PC-3 (cell line): ENCODE measurements around the gene SLC12A5. TPM values are rescaled to one million over a fixed set of nuclear protein-coding genes. Genes with fewer than 3 reads are reported as not detected.

ENCODE experiments used
- ATAC-seq: fragments of 200-7000 bp; cut with Tn5 transposase; 2 replicates; pipeline ENCODE4 v1.9.1; 2020; ENCODE audit warnings: mild to moderate bottlenecking, moderate library complexity
- BruUV-seq: library from RNA; stranded (reverse); fragments of 400-500 nt; replicated peaks from 2 replicates; lab custom pipeline; 2021; lab: Mats Ljungman, UMichigan
- CTCF ChIA-PET: fragments of 300-600 bp; sonication (Branson Sonifier 250); formaldehyde crosslinking; loops from one replicate; lab custom pipeline; 2022; ENCODE audit warnings: antibody characterized with exemption; lab: Charles Lee
- POLR2A ChIA-PET: fragments of 300-600 bp; sonication (Branson Sonifier 250); formaldehyde crosslinking; loops from one replicate; lab custom pipeline; 2022; ENCODE audit warnings: antibody characterized with exemption; ENCODE audit not compliant: unreplicated experiment; lab: Charles Lee
- DNase-seq: peaks from one replicate; pipeline ENCODE4 v3.0.0-alpha.2; 2015
- H2AFZ ChIP-seq: fragments of 300-600 bp; sonication (generic); 2 replicates; pipeline ENCODE4 v1.6.0; 2016; ENCODE audit warnings: antibody characterized with exemption, low read length
- H3F3A ChIP-seq: fragments of 300-600 bp; sonication (generic); one replicate; pipeline ENCODE4 v1.6.0; 2017; ENCODE audit warnings: antibody characterized with exemption, low read length, control low read depth, mild to moderate bottlenecking; ENCODE audit not compliant: unreplicated experiment
- H3K27ac ChIP-seq: fragments of 300-600 bp; sonication (generic); 2 replicates; pipeline ENCODE4 v1.5.1; 2016; ENCODE audit warnings: mild to moderate bottlenecking, low read length
- H3K27me3 ChIP-seq: fragments of 300-600 bp; sonication (generic); 2 replicates; pipeline ENCODE4 v1.6.1; 2016; ENCODE audit warnings: low read length, mixed read lengths
- H3K36me3 ChIP-seq: fragments of 300-600 bp; sonication (generic); 2 replicates; pipeline ENCODE4 v1.6.1; 2016; ENCODE audit warnings: low read depth, mixed run types, low read length, mixed read lengths
- H3K4me1 ChIP-seq: fragments of 300-600 bp; sonication (generic); 2 replicates; pipeline ENCODE4 v1.5.1; 2016; ENCODE audit warnings: low read length; ENCODE audit not compliant: insufficient read depth
- H3K4me2 ChIP-seq: fragments of 300-600 bp; sonication (generic); 2 replicates; pipeline ENCODE4 v1.6.0; 2016; ENCODE audit warnings: low read length
- H3K4me3 ChIP-seq: fragments of 300-600 bp; sonication (generic); 2 replicates; pipeline ENCODE4 v1.5.1; 2016; ENCODE audit warnings: mild to moderate bottlenecking, low read length, mixed read lengths
- H3K79me2 ChIP-seq: fragments of 300-600 bp; sonication (generic); 2 replicates; pipeline ENCODE4 v1.6.1; 2017; ENCODE audit warnings: low read length, mixed read lengths
- H3K9ac ChIP-seq: fragments of 300-600 bp; sonication (generic); 2 replicates; pipeline ENCODE4 v1.6.0; 2016; ENCODE audit warnings: mild to moderate bottlenecking, low read length
- H3K9me2 ChIP-seq: fragments of 300-600 bp; sonication (generic); replicated peaks from 2 replicates; pipeline ENCODE4 v1.6.1; 2016; ENCODE audit warnings: mixed run types, low read length, mixed read lengths
- H3K9me3 ChIP-seq: fragments of 300-600 bp; sonication (generic); 2 replicates; pipeline ENCODE4 v1.6.1; 2016; ENCODE audit warnings: low read length, mixed read lengths
- H4K20me1 ChIP-seq: fragments of 300-600 bp; sonication (generic); 2 replicates; pipeline ENCODE4 v1.6.1; 2016; ENCODE audit warnings: low read length, mixed read lengths
- CTCF ChIP-seq: fragments of 300-600 bp; sonication (generic); conservative IDR thresholded peaks from 2 replicates; pipeline ENCODE4 v1.5.1; 2017; ENCODE audit warnings: antibody characterized with exemption, low read depth, mild to moderate bottlenecking, low read length
- EZH2 ChIP-seq: fragments of 300-600 bp; sonication (generic); IDR thresholded peaks from one replicate; pipeline ENCODE4 v1.6.1; 2017; ENCODE audit warnings: antibody characterized with exemption, mild to moderate bottlenecking, low read length; ENCODE audit not compliant: unreplicated experiment
- EZH2phosphoT487 ChIP-seq: fragments of 300-600 bp; sonication (generic); IDR thresholded peaks from 2 replicates; pipeline ENCODE4 v1.6.1; 2018; ENCODE audit warnings: mild to moderate bottlenecking, antibody characterized with exemption, low read length, borderline replicate concordance
- intact Hi-C: fragments of 100-400 bp; cut with micrococcal nuclease; formaldehyde crosslinking; loops from 2 replicates; pipeline ENCODE4 v1.9.0; 2023
- total RNA-seq: library from RNA; depleted of rRNA; stranded (reverse); fragments of >200 nt; gene quantifications from 2 replicates; pipeline ENCODE4 v1.2.3, GENCODE V29; 2014

SLC12A5 gene
- total RNA-seq, 1 experiment from 2014 or later: 2.4 TPM

- no peak overlapping the region for H3K4me3 ChIP-seq
- BruUV-seq: no TSS peak
- H3K4me1 ChIP-seq: no peaks in the 10 kb centered on the region
- no peak overlapping the region for H3K4me2 ChIP-seq
- peaks cover 41% of the 10 kb centered on the region for H3K36me3 ChIP-seq
- no peaks in the 10 kb centered on the region for H3K9me3 ChIP-seq
- H3K79me2 ChIP-seq: 0 out of 2 replicates have a peak, but pooled peaks cover 6% of the 10 kb centered on the region
- no peak overlapping the region for H2AFZ ChIP-seq
- intact Hi-C loops: no loop called here
- ChIA-PET CTCF (no interaction called here), POLR2A (no interaction called here)
- no peak for TF ChIP-seq EZH2
- TF ChIP-seq CTCF: no peak
- TF ChIP-seq EZH2phosphoT487: no peak
- DNase-seq: no peak
- no peaks in the 10 kb centered on the region for H3K9me2 ChIP-seq
- H3K9ac ChIP-seq: no peak overlapping the region
- peaks cover 9% of the 10 kb centered on the region; the same call in 1 of the 2 replicates for H4K20me1 ChIP-seq
- no peak for ATAC-seq
- no peak overlapping the region for H3K27ac ChIP-seq
- no peaks in the 10 kb centered on the region for H3K27me3 ChIP-seq
- no peaks in the 10 kb centered on the region for H3F3A ChIP-seq
Observed at GRCh38 chr20:46073024-46073423, 44.0 kb downstream of the SLC12A5 start.

GRCh38 chr20:46073443-46073842 is 44.4 kb downstream of the SLC12A5 start:
- peaks cover 10% of the 10 kb centered on the region; the same call in 1 of the 2 replicates for H3K79me2 ChIP-seq

More at GRCh38 chr20:46073443-46073842, 44.4 kb downstream of the SLC12A5 start:
- Histone ChIP-seq H3K4me3 (no peak overlapping the region), H2AFZ (no peak overlapping the region), H3K4me2 (no peak overlapping the region), H3F3A (no peaks in the 10 kb centered on the region), H3K9me2 (no peaks in the 10 kb centered on the region), H3K9me3 (no peaks in the 10 kb centered on the region), H3K4me1 (no peaks in the 10 kb centered on the region), H3K27ac (no peak overlapping the region), H4K20me1 (peaks cover 12% of the 10 kb centered on the region; the same call in 1 of the 2 replicates), H3K27me3 (no peaks in the 10 kb centered on the region), H3K9ac (no peak overlapping the region), H3K36me3 (peaks cover 41% of the 10 kb centered on the region)
- CTCF ChIA-PET: no interaction called here
- intact Hi-C loops: no loop called here
- POLR2A ChIA-PET: interaction anchor here (0.6 kb wide), 1 partner anchor 934 kb away, joined by 8 read pairs; no protein-coding TSS in a partner anchor
- no TSS peak for BruUV-seq
- ATAC-seq (no peak), DNase-seq (no peak)
- no peak for TF ChIP-seq EZH2
- TF ChIP-seq CTCF: no peak
- TF ChIP-seq EZH2phosphoT487: no peak
